Activated T-helper 17 cell treated with anti-CD3 and anti-CD28 coated beads, Interleukin-2, amount 50 U/mL, for 72 hours (primary cell): ENCODE measurements around the gene DGKI. TPM values are rescaled to one million over a fixed set of nuclear protein-coding genes. Genes with fewer than 3 reads are reported as not detected.

ENCODE experiments used
- ATAC-seq: fragments of 150-1000 bp; cut with Tn5 transposase; replicated peaks from 2 replicates; pipeline ENCODE4 v1.10.0; 2021; ENCODE audit warnings: mild to moderate bottlenecking, moderate library complexity
- H3K27ac Mint-ChIP-seq: one replicate; pipeline ENCODE4 v1.8.0; 2022; ENCODE audit warnings: mixed read lengths
- H3K27me3 Mint-ChIP-seq: one replicate; pipeline ENCODE4 v1.8.0; 2022; ENCODE audit warnings: mixed read lengths
- H3K36me3 Mint-ChIP-seq: one replicate; pipeline ENCODE4 v1.8.0; 2022; ENCODE audit warnings: low read depth, mild to moderate bottlenecking, mixed read lengths
- H3K4me1 Mint-ChIP-seq: one replicate; pipeline ENCODE4 v1.8.0; 2022; ENCODE audit warnings: mixed read lengths
- H3K4me3 Mint-ChIP-seq: one replicate; pipeline ENCODE4 v1.8.0; 2022; ENCODE audit warnings: mild to moderate bottlenecking, mixed read lengths
- H3K9me3 Mint-ChIP-seq: one replicate; pipeline ENCODE4 v1.8.0; 2022; ENCODE audit warnings: mixed read lengths
- total RNA-seq, 2 donors: library from RNA; stranded (reverse); gene quantifications; one replicate each; pipeline ENCODE4 v1.2.3, GENCODE V29; 2022

DGKI gene
- total RNA-seq, 2 donors from 2014 or later = 2.0 to 9.2 TPM

GRCh38 chr7:137578541-137578940 lies 268.2 kb downstream of the DGKI start:
- Mint-ChIP-seq H3K27ac (no peak overlapping the region), H3K36me3 (no peaks in the 10 kb centered on the region), H3K4me1 (no peaks in the 10 kb centered on the region), H3K27me3 (no peaks in the 10 kb centered on the region), H3K9me3 (no peaks in the 10 kb centered on the region), H3K4me3 (no peak overlapping the region)
- no peak for ATAC-seq

GRCh38 chr7:137577184-137577583 lies 269.6 kb downstream of the DGKI start:
- Mint-ChIP-seq H3K27ac (no peak overlapping the region), H3K9me3 (no peaks in the 10 kb centered on the region), H3K4me1 (no peaks in the 10 kb centered on the region), H3K4me3 (no peak overlapping the region), H3K27me3 (no peaks in the 10 kb centered on the region), H3K36me3 (no peaks in the 10 kb centered on the region)
- ATAC-seq = no peak

- ATAC-seq = no peak
- Mint-ChIP-seq H3K27ac (no peak overlapping the region), H3K9me3 (no peaks in the 10 kb centered on the region), H3K27me3 (no peaks in the 10 kb centered on the region), H3K36me3 (no peaks in the 10 kb centered on the region), H3K4me3 (no peak overlapping the region), H3K4me1 (no peaks in the 10 kb centered on the region)
Measured at GRCh38 chr7:137576481-137576880, 270.3 kb downstream of the DGKI start.

DNA sequence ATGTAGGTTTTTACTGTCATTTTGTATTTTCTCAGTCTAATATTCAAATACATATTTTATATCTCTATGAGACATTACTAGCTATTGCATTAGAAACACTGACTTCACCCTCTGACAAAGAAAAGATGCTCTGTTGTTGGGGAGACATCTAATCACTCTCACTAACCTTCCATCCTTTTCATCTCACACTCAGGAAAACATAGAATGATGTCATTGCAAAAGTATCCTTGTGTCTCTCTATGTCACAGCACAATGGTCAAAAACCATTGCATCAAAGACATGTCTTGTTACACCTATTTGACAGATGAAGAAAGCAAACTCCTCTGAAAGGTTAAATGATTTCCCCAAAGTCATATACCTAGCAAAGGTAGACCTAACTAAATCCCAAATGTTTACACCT lies 272.0 kb downstream of the DGKI start:
- no peaks in the 10 kb centered on the region for H3K4me1 Mint-ChIP-seq
- H3K36me3 Mint-ChIP-seq = no peaks in the 10 kb centered on the region
- no peak for ATAC-seq
- H3K27me3 Mint-ChIP-seq = peaks cover under 1% of the 10 kb centered on the region
- no peak overlapping the region for H3K4me3 Mint-ChIP-seq
- no peak overlapping the region for H3K27ac Mint-ChIP-seq
- no peaks in the 10 kb centered on the region for H3K9me3 Mint-ChIP-seq

DNA sequence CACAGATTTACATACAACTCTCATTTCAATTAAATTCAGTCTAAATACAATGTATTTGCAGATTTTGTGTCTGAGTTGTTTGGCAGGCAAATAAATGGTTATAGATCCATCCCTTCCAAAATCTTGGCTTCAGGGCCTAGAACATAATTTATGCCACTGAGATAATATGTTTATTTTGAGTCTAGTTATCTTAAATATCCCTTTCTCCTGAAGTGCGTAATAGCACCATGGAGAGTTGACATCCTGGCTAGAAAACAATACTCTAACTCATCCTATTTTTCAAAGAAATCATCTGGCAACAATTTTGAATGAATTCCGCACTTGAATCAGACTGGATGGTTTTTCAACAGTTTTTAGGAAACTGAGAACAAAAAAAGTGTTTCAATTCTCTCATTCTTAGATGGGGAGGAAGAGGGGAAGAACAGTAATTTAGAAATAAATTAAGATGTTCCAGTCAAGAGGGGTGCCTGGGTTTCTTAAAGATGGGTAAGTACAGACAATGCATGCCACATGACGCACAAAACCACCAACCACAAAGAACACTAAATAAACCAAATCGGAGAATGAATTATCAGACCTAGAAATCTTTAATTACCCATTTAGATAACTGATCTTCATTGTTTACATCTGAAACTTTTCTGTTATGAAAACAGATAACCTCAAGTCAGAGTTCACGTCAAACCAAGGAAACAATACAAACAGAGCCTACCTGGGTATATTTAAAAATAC lies 274.6 kb downstream of the DGKI start:
- no peaks in the 10 kb centered on the region for H3K9me3 Mint-ChIP-seq
- no peak overlapping the region for H3K4me3 Mint-ChIP-seq
- H3K27ac Mint-ChIP-seq = no peak overlapping the region
- H3K27me3 Mint-ChIP-seq = peaks cover 8% of the 10 kb centered on the region
- H3K36me3 Mint-ChIP-seq = no peaks in the 10 kb centered on the region
- no peaks in the 10 kb centered on the region for H3K4me1 Mint-ChIP-seq
- ATAC-seq = no peak

- Mint-ChIP-seq H3K27me3 (peaks cover 11% of the 10 kb centered on the region), H3K4me1 (no peaks in the 10 kb centered on the region), H3K36me3 (no peaks in the 10 kb centered on the region), H3K27ac (no peak overlapping the region), H3K9me3 (peaks cover 3% of the 10 kb centered on the region), H3K4me3 (no peak overlapping the region)
- no peak for ATAC-seq
Measured at GRCh38 chr7:137564677-137565076, 282.1 kb downstream of the DGKI start.

- no peak for ATAC-seq
- Mint-ChIP-seq H3K27ac (no peak overlapping the region), H3K9me3 (peaks cover 4% of the 10 kb centered on the region), H3K4me3 (no peak overlapping the region), H3K36me3 (no peaks in the 10 kb centered on the region), H3K27me3 (peaks cover 11% of the 10 kb centered on the region), H3K4me1 (no peaks in the 10 kb centered on the region)
Measured at GRCh38 chr7:137563981-137564380, 282.8 kb downstream of the DGKI start.

- Mint-ChIP-seq H3K27me3 (peaks cover 5% of the 10 kb centered on the region), H3K27ac (no peak overlapping the region), H3K4me1 (no peaks in the 10 kb centered on the region), H3K36me3 (no peaks in the 10 kb centered on the region), H3K9me3 (peaks cover 4% of the 10 kb centered on the region), H3K4me3 (no peak overlapping the region)
- no peak for ATAC-seq
Measured at GRCh38 chr7:137547485-137547884, 299.3 kb downstream of the DGKI start.

- Mint-ChIP-seq H3K4me3 (no peak overlapping the region), H3K36me3 (no peaks in the 10 kb centered on the region), H3K27me3 (no peaks in the 10 kb centered on the region), H3K9me3 (peaks cover 4% of the 10 kb centered on the region), H3K4me1 (no peaks in the 10 kb centered on the region), H3K27ac (no peak overlapping the region)
- ATAC-seq = no peak
Measured at GRCh38 chr7:137546671-137547070, 300.1 kb downstream of the DGKI start.

GRCh38 chr7:137546009-137546408 lies 300.8 kb downstream of the DGKI start:
- ATAC-seq = no peak
- Mint-ChIP-seq H3K27ac (no peak overlapping the region), H3K4me3 (no peak overlapping the region), H3K36me3 (no peaks in the 10 kb centered on the region), H3K4me1 (no peaks in the 10 kb centered on the region), H3K9me3 (peaks cover 4% of the 10 kb centered on the region), H3K27me3 (no peaks in the 10 kb centered on the region)

- H3K4me3 Mint-ChIP-seq = no peak overlapping the region
- peaks cover 4% of the 10 kb centered on the region for H3K9me3 Mint-ChIP-seq
- H3K27me3 Mint-ChIP-seq = no peaks in the 10 kb centered on the region
- no peaks in the 10 kb centered on the region for H3K4me1 Mint-ChIP-seq
- H3K36me3 Mint-ChIP-seq = no peaks in the 10 kb centered on the region
- no peak overlapping the region for H3K27ac Mint-ChIP-seq
- ATAC-seq = no peak
Measured at GRCh38 chr7:137545059-137545716, 301.6 kb downstream of the DGKI start.

DNA sequence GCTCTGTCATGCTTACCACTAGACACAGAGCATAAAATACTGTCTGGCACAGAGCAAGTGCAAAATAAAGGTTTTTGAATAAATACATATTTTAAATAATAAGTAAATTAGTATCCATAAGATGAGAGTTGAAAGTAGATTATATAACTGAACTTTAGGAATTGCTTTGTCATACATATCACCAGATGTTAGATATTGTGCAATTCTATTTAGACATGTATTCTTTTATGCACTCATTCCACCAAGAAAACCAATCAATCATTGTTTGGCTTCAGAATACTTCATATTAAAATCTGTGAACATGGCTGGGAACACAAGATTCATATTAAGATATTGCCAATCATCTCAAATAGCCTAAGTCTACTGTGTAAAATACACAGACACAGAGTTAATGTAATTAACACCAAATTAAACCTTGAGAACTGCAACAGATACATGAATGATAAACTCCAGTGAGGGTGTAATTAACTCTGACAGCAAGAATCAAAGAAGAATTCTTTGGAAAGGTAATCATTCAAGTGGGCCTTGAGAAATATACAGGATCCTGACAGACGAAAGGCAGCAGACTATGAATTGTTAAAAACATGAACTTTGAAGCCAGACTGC lies 302.2 kb downstream of the DGKI start:
- peaks cover 4% of the 10 kb centered on the region for H3K9me3 Mint-ChIP-seq
- H3K27ac Mint-ChIP-seq = no peak overlapping the region
- H3K4me1 Mint-ChIP-seq = no peaks in the 10 kb centered on the region
- no peak for ATAC-seq
- H3K4me3 Mint-ChIP-seq = no peak overlapping the region
- H3K27me3 Mint-ChIP-seq = no peaks in the 10 kb centered on the region
- H3K36me3 Mint-ChIP-seq = no peaks in the 10 kb centered on the region

DNA sequence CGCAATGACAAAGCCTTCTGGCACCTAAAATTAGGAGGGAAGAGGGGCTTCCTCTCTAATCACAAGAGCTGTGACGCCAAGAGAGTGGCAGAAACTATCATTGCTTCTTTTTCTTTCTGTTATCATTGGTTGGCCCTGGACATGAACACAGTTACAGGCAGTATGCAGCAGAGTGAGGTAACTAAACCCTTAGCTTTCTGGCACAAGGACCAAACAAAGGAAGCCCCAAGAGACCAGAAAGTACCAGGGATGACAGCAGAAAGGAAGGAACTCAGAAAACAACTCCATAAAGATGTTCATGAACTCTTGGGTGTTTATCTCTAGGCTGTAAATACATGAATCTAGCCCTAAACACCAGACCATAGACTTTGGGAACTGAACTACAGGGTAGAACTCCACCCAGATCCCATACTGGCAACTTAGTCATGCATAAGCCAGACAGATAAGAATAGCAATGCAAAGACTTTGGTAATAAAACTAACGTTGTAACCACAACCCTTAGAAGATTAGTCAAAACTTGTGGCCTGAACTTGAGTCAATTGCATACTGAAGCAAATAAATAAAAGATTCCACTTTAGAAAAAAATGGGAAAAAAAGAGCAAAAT lies 307.6 kb downstream of the DGKI start:
- ATAC-seq = no peak
- Mint-ChIP-seq H3K4me1 (no peaks in the 10 kb centered on the region), H3K36me3 (no peaks in the 10 kb centered on the region), H3K27ac (no peak overlapping the region), H3K27me3 (no peaks in the 10 kb centered on the region), H3K4me3 (no peak overlapping the region), H3K9me3 (no peaks in the 10 kb centered on the region)

DNA sequence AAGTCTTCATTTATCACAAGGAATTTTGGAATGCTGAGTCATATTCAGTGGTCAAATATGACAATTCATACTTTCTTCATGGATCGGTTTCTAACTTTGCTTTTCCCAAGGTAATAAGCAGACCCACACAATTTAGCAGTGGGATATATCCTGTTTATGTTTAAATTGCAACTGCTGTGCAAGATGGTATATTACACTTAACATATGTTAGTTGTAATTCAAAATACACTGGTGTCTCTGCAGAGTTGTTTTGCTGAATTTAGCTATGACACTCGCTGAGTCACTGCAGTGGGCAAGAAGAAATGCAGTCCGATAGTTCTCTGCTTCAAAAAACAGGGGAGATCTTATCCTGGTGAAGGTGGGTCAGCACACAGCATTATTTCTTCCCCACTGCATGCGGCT lies 308.4 kb downstream of the DGKI start:
- H3K4me1 Mint-ChIP-seq = no peaks in the 10 kb centered on the region
- H3K36me3 Mint-ChIP-seq = no peaks in the 10 kb centered on the region
- no peaks in the 10 kb centered on the region for H3K27me3 Mint-ChIP-seq
- no peaks in the 10 kb centered on the region for H3K9me3 Mint-ChIP-seq
- no peak overlapping the region for H3K4me3 Mint-ChIP-seq
- no peak overlapping the region for H3K27ac Mint-ChIP-seq
- no peak for ATAC-seq

DNA sequence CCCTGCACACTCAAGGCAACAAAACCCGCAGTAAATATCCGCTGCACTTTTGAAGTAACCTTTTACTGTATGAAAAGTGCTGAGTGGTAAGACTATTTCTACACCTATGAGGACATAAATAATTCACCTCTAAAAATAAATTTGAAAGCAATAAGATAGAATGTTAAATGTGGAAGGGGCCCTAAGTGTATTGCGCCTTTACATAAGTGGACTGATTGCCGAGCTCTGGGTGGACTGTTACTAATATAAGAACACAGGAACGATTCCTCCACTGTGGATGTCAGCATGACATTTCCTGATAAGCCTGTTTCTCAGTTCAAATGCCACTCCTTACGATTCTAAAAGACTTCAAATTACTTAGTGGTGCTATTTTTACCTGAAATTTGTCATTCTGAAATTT lies 311.2 kb downstream of the DGKI start:
- Mint-ChIP-seq H3K9me3 (no peaks in the 10 kb centered on the region), H3K36me3 (no peaks in the 10 kb centered on the region), H3K27me3 (peaks cover 2% of the 10 kb centered on the region), H3K27ac (no peak overlapping the region), H3K4me3 (no peak overlapping the region), H3K4me1 (no peaks in the 10 kb centered on the region)
- no peak for ATAC-seq
